Psoas muscle (tissue), 8 donors: Measurements from ENCODE around the gene SIGLEC8. TPM values are rescaled to one million over a fixed set of nuclear protein-coding genes. Genes with fewer than 3 reads are reported as not detected.
"Not testable (repeated sequence)": the region's sequence is repeated elsewhere in the genome, so short reads cannot be mapped to it uniquely, and the experiment has no call there.

Source experiments
- ATAC-seq, 4 donors: fragments of 200-7000 bp; cut with Tn5 transposase; one replicate each; pipeline ENCODE4 v1.9.1; 2020; ENCODE audit warnings: moderate library complexity in 3 of 4, mild to moderate bottlenecking in 2 of 4
- DNase-seq, 2 donors: peaks; one replicate each; pipeline ENCODE4 v3.0.0-alpha.2; 2020
- H3K27ac ChIP-seq: fragments of 200-600 bp; one replicate; pipeline ENCODE4 v1.8.0; 2022
- H3K27me3 ChIP-seq, 3 donors: fragments of 200-600 bp in 1 of 3; one replicate each; pipeline versions ENCODE4 v1.6.1 to v1.8.0; 2013 to 2022; ENCODE audit warnings: low read length in 2 of 3, mild to moderate bottlenecking in 2 of 3, moderate library complexity in 1 of 3; ENCODE audit not compliant: insufficient read depth in 3 of 3
- H3K36me3 ChIP-seq, 2 donors: fragments of 200-600 bp in 1 of 2; one replicate each; pipeline versions ENCODE4 v1.6.1 to v1.8.0; 2013 to 2022; ENCODE audit warnings: low read depth in 1 of 2, mild to moderate bottlenecking in 1 of 2, moderate library complexity in 1 of 2; ENCODE audit not compliant: insufficient read depth in 1 of 2
- H3K4me1 ChIP-seq: fragments of 200-600 bp; one replicate; pipeline ENCODE4 v1.8.0; 2022
- H3K4me3 ChIP-seq: fragments of 200-600 bp; one replicate; pipeline ENCODE4 v1.8.0; 2022; ENCODE audit warnings: mild to moderate bottlenecking
- H3K9me3 ChIP-seq: fragments of 200-600 bp; one replicate; pipeline ENCODE4 v1.8.0; 2022
- WGBS, 3 donors: extraction: QIAGEN DNeasy Blood & Tissue Kit; methylation state at CpG; one replicate each; pipeline versions ENCODE4 v1.1.6 to v1.1.7; 2013; 5-methylcytosine and 5-hydroxymethylcytosine counted together
- intact Hi-C, 2 donors: fragments of 100-400 bp; cut with DNase I; formaldehyde crosslinking; loops; one replicate each; pipeline versions ENCODE4 v1.11.0 to v1.14.2; 2022
- polyA plus RNA-seq, 3 donors: library from polyadenylated mRNA; stranded (reverse); fragments of 200-250 nt; gene quantifications; one replicate each; pipeline ENCODE4 v1.2.3, GENCODE V29; 2013
- total RNA-seq, 4 donors: library from RNA; stranded (reverse); fragmentation: NEBNext Ultra II Directional in 2 of 4; extraction: Animal tissue kit (Norgen Biotek cat#: 25700) in 2 of 4; gene quantifications; one replicate each; pipeline versions ENCODE4 v1.2.1 to v1.2.4, GENCODE V29; 2021 to 2023
- TF ChIP-seq, protein P1 (sequence below): fragments of 200-600 bp; IDR thresholded peaks from one replicate; pipeline ENCODE4 v1.8.0; 2022; ENCODE audit warnings: antibody characterized with exemption
- donor health status: healthy with polysubstance abuse.
- donor health status: DM: no; HTN: no; CAD: no; lungs with moderate emphysema.
- donor health status: Bipolar disorder and iron deficiency.
- donor health status: healthy.
- donor health status: DM: yes; HTN: yes; CAD: no.
- donor health status: DM: no; HTN: no; CAD: no.
- donor health status: DM: no; HTN: no; CAD: no.
- donor health status: DM: yes; HTN: yes; CAD: no.

SIGLEC8 gene
- total and polyA plus RNA-seq, 7 donors, result 0.03 to 0.14 (median 0.11) TPM; not detected in 3

DNA sequence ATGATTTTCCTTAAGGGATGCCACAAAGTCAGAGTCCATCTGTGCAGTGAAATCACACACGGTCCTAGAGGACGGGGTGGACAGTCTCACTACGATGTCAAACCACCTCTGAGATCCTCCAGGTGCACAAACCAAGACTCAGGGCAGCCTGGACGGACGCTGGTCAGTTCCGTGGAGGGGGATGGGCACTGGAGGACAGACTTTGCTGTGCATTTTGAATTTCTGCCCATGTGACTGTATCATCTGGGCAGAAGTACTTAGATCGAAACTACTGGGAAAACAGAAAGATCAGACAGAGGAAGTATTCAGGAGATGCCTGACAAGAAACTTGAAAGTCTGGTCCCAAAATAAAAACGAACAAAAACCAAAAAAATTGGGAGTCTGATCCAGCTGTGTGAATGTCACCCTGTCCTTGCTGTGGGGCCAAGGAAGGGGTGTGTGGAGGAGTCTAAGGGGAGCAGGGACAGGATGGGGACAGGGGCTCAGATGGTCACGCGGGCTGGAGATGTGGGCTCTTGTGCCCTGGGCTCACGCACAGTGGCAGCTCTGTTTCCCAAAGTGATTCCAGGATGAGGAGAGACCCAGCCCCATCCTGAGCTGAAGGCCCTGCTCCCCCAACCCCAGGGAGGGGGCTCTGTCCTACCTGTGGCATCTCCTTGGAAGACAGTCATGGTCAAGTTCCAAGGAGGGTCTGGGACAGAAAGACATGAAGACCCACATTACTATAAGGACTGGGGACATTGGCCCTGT lies 1.5 kb downstream of the SIGLEC8 start:
- H3K9me3 ChIP-seq, result no peaks in the 10 kb centered on the region
- 62 to 71% (median 67%) methylated on average over 11 of the region's 11 CpGs for WGBS, 3 donors
- DNase-seq (no peak), ATAC-seq (no peak)
- intact Hi-C loops, result no loop called here
- H3K27me3 ChIP-seq, result peaks cover 0 to 1% (median 0%) of the 10 kb centered on the region in 3 donors
- no peak overlapping the region for H3K4me3 ChIP-seq
- no peaks in the 10 kb centered on the region for H3K4me1 ChIP-seq
- TF ChIP-seq, protein P1, sequence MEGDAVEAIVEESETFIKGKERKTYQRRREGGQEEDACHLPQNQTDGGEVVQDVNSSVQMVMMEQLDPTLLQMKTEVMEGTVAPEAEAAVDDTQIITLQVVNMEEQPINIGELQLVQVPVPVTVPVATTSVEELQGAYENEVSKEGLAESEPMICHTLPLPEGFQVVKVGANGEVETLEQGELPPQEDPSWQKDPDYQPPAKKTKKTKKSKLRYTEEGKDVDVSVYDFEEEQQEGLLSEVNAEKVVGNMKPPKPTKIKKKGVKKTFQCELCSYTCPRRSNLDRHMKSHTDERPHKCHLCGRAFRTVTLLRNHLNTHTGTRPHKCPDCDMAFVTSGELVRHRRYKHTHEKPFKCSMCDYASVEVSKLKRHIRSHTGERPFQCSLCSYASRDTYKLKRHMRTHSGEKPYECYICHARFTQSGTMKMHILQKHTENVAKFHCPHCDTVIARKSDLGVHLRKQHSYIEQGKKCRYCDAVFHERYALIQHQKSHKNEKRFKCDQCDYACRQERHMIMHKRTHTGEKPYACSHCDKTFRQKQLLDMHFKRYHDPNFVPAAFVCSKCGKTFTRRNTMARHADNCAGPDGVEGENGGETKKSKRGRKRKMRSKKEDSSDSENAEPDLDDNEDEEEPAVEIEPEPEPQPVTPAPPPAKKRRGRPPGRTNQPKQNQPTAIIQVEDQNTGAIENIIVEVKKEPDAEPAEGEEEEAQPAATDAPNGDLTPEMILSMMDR, result no peak
- no peaks in the 10 kb centered on the region for H3K36me3 ChIP-seq
- no peak overlapping the region for H3K27ac ChIP-seq

DNA sequence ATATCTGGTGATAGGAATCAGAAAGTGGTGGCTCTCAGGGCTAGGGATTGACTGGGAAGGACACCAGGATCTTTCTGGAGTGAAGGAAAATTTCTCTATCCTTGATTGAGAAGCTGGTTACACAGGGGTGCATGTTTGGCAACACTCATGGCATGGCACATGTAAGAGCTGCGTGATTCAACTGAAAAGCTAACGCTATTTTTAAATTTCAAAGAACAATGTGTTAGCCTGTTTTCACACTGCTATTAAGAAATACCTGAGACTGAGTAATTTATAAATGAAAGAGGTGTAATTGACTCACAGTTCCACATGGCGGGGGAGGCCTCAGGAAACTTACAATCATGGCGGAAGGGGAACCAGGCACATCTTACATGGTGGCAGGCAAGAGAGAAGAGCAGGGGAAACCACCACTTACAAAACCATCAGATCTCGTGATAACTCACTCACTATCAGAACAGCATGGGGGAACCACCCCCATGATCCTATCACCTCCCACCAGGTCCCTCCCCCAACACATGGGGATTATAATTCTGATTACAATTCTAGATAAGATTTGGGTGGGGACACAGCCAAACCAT lies 7.4 kb downstream of the SIGLEC8 start:
- H3K9me3 ChIP-seq, result no peaks in the 10 kb centered on the region
- H3K4me1 ChIP-seq, result no peaks in the 10 kb centered on the region
- no peaks in the 10 kb centered on the region for H3K36me3 ChIP-seq
- intact Hi-C loops, result no loop called here
- peaks cover 0 to 1% (median 0%) of the 10 kb centered on the region in 3 donors for H3K27me3 ChIP-seq
- TF ChIP-seq, protein P1, result no peak
- no peak overlapping the region for H3K27ac ChIP-seq
- H3K4me3 ChIP-seq, result no peak overlapping the region
- DNase-seq, result no peak
- WGBS, 3 donors, result 79 to 87% (median 83%) methylated on average over 5 of the region's 5 CpGs
- ATAC-seq, result no peak

DNA sequence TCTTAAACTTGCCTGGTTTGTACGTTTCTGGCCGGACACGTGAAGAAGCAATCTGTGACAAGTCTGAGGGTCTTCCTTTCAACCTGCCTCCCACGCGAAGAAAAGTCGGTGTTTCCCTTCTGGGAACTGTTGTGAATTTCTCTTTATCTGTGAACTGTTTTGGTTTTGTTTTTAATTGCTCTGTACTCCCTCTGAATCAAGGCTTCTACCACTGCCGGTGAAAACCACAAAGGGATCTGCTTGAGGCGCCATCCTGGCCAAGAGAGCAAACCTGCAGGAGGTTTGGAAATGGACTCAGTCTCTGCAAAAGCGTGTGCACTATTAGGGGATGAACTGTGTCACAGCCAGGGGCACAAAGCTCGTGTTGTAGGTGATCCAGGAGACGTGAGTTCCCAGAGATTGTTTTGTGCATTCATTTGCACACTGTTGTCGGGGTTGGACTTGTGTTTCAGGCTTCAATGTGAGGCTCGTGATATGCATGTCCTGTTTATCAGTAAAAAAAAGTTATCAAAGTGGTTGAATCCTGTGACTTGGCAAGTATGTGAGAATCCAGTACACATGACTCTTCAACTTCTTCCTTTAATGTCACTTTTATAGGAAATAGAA lies 9.7 kb downstream of the SIGLEC8 start:
- no peaks in the 10 kb centered on the region for H3K4me1 ChIP-seq
- intact Hi-C loops, result no loop called here
- H3K27me3 ChIP-seq, result no peaks in the 10 kb centered on the region
- 65 to 68% (median 67%) methylated on average over 13 of the region's 13 CpGs for WGBS, 3 donors
- TF ChIP-seq, protein P1, result no peak
- DNase-seq, result no peak
- no peaks in the 10 kb centered on the region for H3K9me3 ChIP-seq
- ATAC-seq, result no peak
- H3K27ac ChIP-seq, result no peak overlapping the region
- H3K4me3 ChIP-seq, result no peak overlapping the region
- no peaks in the 10 kb centered on the region for H3K36me3 ChIP-seq

DNA sequence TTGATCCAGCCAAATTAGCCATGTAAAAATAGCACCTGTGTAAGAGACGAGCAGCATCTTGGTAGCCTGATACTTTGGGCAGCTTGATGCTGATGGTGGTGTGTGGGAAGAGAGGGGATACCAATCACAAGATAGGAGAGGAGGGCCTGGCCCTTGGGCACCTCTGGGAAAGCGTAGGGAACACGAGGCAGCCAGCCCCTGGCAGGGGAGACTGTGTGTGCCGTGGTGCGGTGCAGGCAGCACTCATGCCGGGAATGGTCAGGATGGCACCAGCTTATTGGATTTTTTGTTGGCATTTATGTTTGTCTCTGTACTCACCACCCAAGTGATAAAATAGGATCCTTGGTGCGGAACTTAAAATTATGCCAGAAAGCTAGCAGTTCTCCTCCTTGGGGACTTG lies 10.2 kb downstream of the SIGLEC8 start:
- Histone ChIP-seq H3K4me1 (no peaks in the 10 kb centered on the region), H3K36me3 (no peaks in the 10 kb centered on the region), H3K4me3 (no peak overlapping the region), H3K9me3 (no peaks in the 10 kb centered on the region), H3K27ac (no peak overlapping the region), H3K27me3 (no peaks in the 10 kb centered on the region)
- WGBS, 3 donors, result 70 to 80% (median 73%) methylated on average over 7 of the region's 7 CpGs
- ATAC-seq (no peak), DNase-seq (no peak)
- TF ChIP-seq, protein P1, result no peak
- intact Hi-C loops, result no loop called here

DNA sequence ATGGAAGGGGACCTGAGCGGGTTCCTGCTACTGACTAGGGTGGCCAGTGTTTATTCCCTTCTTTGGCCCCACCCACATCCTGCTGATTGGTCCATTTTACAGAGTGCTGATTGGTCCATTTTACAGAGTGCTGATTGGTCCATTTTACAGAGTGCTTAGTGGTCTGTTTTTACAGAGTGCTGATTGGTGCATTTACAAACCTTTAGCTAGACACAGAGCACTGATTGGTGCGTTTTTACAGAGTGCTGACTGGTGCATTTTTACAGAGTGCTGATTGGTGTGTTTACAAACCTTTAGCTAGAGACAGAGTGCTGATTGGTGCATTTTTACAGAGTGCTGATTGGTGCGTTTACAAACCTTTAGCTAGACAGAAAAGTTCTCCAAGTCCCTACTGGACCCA lies 10.7 kb downstream of the SIGLEC8 start:
- H3K9me3 ChIP-seq, H3K36me3 ChIP-seq, H3K27ac ChIP-seq, DNase-seq, H3K4me3 ChIP-seq, H3K4me1 ChIP-seq, ATAC-seq, intact Hi-C loops, H3K27me3 ChIP-seq: not testable (repeated sequence)
- WGBS, 3 donors, result 71 to 80% (median 73%) methylated on average over 3 of the region's 3 CpGs
